ENCODE measurements around the gene NSD2.

GRCh38 chr4:1958276-1959103 lies 87.3 kb downstream of the NSD2 start:
- TF ChIP-seq CTCF (IDR thresholded peaks at IDR 0.05; ENCODE audit: insufficient read depth, low read length, poor library complexity, severe bottlenecking): no peak
- no peak for TF ChIP-seq EZH2phosphoT487 (conservative IDR thresholded peaks at IDR 0.05; ENCODE audit: low read length)

Data from SU-DHL-6 (cell line).